UCSD-AML1 (cell line): ENCODE data around the gene TMEM121.

Experiments used
- DNase-seq: peaks from one replicate; lab custom pipeline; 2025; ENCODE audit not compliant: unreplicated experiment; lab: John Stamatoyannopoulos, UW

TMEM121 gene

GRCh38 chr14:105525861-105526775 is at the start of gene TMEM121:
TSS of gene TMEM121 (plus strand) at chr14:105526583. CDS start at chr14:105528835, 2,252 bp downstream.
- no peak for DNase-seq

- no peak for DNase-seq
These were observed 49.3 kb upstream of the TMEM121 start for GRCh38 chr14:105476831-105477659.

DNA sequence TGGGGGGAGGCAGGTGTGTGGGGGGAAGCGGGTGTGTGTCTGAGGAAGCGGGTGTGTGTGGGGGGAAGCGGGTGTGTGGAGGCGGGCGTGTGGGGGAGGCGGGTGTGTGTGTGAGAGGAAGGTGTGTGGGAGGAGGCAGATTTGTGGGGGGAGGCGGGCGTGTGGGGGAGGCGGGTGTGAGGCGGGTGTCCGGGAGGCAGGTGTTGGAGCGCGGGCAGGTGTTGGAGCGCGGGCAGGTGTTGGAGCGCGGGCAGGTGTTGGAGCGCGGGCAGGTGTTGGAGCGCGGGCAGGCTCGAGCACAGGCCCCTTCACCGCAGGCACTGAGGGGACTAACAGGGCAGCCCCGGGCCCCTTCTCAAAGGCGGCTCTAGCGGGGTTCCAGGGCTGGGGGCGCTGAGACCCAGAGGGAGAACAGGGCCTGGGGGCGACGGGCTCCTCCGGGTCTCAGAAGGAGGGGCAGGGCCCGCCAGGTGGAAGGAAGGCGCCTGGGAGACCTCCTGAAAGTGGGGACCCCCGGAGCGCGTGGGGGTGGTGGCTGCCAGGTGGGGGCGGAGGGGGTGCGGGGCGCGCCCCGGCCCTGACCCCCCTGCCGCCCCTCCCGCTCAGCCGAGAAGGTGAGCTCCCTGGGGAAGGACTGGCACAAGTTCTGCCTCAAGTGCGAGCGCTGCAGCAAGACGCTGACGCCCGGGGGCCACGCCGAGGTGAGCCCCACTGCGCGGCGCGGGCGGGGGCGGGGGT is 48.6 kb upstream of the TMEM121 start:
- DNase-seq: peak; percentile 18

DNA sequence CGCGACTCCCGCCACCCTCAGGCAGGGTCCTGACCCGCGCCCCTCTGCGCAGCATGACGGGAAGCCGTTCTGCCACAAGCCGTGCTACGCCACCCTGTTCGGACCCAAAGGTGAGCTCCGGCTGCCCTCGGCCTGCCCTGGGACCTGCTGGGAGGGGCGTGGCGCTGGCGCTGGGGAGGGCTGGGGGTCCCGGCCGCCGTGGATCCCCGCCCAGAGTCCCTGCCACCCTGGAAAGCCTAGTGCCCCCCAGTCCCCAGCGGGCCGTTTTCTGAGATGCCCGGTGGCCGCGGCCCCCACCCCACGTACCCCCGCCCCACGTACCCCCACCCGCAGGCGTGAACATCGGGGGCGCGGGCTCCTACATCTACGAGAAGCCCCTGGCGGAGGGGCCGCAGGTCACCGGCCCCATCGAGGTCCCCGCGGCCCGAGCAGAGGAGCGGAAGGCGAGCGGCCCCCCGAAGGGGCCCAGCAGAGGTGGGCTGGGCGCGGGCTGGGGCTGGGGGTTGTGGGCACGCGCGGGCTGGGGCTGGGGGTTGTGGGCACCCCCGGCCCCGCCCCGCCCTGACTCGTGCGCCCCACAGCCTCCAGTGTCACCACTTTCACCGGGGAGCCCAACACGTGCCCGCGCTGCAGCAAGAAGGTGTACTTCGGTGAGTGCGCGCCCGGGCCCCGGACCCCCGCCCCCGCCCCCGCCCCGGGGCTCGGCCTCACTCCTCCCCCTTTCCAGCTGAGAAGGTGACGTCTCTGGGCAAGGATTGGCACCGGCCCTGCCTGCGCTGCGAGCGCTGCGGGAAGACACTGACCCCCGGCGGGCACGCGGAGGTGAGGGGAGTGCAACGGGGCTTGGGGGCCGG is 47.8 kb upstream of the TMEM121 start:
- DNase-seq: no peak

DNA sequence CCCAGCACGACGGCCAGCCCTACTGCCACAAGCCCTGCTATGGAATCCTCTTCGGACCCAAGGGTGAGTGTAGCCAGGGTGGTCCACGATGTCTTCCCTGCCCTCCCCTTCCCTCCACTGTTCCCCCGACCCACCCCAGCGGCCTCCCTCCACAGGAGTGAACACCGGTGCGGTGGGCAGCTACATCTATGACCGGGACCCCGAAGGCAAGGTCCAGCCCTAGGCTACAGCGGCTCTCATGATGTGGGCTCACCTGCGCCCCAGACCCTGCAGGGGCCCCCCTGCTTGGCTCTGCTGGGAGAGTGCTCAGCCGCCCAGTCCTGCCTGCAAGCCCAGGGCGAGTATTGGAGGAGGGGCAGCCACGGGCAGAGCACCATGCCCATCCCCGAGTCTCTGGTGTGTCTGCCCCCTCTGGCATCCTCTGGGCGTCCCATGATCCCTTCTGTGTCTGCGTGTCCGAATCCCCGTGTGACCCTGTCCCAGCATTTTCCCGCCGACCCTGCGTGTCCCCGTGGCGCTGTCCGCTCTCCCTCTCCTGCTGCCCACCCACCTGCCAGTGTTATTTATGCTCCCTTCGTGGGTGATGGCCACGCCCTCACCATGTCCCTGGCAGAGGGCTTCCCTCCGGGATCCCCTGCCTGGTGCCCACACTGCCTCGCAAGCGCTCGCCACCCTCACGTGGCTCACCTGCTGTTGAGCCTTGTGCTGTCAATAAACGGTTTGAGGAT is 46.8 kb upstream of the TMEM121 start:
- DNase-seq: no peak

- no peak for DNase-seq
These were observed 46.1 kb upstream of the TMEM121 start for GRCh38 chr14:105480199-105480746.

DNA sequence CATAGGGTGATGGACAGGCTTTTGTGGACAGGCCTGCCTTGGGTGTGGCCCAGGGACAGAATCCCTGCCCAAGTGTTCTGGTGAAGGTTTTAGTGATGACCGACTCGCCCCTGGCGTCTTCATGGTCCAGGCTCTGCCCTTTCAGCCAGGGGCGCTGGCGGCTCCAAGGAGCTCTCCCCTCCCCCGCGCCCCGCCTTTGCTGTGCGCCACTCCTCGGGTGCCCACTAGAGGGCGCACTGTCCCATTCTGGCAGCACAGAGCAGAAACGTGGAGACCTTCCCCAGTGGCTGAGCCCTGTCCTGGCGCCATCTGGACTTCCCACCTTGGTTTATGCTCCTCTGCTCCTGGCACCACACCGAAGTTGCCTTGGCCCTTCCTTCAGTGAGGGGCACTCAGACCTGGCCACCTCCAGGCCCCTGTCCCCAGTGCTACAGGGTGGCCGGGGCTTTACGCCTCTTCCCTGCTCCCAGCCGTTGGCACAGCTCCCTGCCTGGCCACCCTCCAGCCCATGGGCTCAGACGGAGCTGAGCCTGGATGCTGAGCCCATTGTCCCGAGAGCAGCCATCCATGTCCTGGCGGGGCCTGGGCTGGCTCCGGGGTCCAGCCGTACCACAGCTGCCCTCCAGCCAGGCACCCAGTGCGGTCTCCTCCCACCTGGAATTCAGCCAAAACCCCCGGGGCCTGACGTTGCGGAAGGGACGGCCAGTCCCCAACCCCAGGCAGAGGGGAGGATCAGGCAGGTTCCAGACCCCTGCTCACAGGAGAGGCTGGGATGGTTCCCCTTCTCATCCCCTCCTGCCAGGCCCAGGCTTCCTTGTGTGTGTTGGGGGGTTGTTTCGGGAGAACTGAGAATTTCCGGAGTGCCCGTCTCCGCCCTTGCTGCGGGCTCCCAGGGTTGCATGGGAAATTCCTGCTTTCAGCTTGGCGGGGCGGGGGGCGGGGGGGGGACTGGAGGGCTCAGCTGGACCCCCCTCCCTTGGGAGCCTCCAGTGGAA is 45.3 kb upstream of the TMEM121 start:
- peak; percentile 86 for DNase-seq

DNA sequence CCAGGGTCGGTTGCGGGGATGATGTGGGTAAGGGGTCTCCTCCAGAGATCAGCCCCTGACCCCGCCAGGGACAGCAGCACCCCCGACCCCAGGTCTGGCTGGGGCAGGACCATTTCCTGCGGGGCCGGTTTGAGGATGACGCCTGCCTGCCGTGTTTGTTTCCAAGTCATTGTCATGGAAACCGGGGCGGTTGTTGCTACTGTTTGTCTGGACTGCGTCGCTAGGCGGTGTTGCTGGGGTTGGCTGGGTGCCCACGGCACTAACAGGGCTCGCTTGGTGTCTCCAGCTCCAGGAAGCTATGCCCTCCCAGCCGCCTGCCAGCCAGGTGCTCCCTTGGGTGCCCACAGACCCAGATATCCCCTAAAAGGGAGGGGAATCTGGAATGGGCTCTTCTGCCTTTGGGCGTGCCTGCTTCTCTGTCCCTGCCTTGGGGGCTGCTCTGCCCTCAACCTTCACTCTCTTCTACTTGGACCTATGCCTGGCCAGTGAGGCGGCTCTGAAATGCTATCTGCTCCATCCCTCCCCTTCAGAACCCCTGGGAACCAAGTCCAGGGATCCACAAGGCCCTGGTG is 44.4 kb upstream of the TMEM121 start:
- DNase-seq: peak; percentile 80

DNA sequence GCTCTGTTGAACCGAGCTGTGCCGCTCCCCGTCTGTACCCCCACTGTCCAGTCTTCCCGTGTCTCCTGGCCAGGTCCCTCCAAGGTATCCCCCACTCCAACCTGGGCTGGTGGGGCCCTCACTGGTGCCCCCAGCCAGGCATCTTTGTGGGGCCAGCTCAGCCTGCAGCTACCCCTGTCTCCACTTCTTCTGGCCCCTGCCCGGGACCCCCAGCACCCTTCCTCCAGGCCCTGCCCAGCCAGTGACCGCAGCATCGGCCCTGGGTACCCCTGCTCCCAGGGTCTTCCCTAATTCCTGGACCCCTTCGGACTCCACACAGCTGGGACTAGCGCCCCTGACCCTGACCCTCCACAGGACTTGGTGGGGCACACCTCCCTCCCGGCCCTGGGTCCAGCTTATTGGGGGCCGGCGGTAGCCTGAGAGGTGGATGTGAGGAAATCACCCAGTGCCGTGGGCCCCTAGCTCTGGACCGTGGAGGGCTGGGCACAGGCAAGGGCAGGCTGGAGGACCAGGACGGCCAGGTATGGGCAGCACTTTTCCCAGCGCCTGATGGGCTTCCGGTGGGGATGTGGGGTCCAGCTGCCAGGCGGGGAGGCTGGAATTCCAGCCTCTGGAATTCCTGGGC is 43.8 kb upstream of the TMEM121 start:
- no peak for DNase-seq

DNA sequence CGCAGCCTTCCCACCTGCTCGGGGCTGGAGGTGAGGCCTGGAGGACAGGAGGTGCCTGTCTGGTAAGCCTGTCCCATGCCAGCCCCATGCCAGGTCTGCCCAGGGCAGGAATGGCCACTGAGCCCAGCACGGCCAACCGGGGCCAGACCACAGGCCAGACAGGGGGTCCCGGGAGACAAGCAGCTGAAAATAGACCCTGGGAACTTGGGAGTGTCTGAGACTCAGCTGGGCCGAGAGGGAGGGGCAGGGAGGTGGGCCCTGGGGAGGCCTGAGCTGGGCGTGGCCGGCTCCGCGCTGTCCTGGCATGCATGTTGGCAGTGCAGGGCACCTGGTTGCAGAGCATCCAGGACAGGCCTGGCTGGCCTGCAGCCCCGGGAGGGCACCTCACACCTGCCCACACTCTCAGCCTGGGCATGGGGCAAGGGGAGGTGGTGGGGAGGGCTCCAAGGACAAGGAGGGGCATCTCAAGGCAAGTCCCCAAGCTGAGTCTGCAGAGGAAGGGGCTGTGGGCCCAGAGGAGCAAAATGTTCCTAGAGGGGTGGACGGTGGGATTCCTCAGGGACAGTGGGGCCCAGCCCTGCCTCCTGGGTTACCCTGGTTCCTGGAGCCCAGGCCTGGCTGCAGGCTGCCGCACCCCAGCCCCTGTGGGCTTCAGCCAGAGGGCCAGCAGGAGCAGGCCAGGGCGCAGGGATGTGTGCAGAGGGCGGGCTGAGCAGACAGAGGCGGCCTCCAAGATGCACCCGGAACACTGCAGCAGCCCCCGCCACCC is 42.9 kb upstream of the TMEM121 start:
- DNase-seq: no peak

- DNase-seq: no peak
These were observed 42.0 kb upstream of the TMEM121 start for GRCh38 chr14:105484069-105484996.

GRCh38 chr14:105484997-105485393 is 41.4 kb upstream of the TMEM121 start:
- DNase-seq: no peak

GRCh38 chr14:105485739-105486162 is 40.6 kb upstream of the TMEM121 start:
- peak; percentile 25 for DNase-seq

GRCh38 chr14:105486163-105486973 is 40.0 kb upstream of the TMEM121 start, which contains the start of gene CRIP1:
TSS of gene CRIP1 (plus strand) at chr14:105486886. CDS start at chr14:105487260, 374 bp downstream.
- no peak for DNase-seq
